A673 (cell line): ENCODE results near the gene RNF217. TPM values are rescaled to one million over a fixed set of nuclear protein-coding genes. Genes with fewer than 3 reads are reported as not detected.

Source experiments
- BruUV-seq: library from RNA; stranded (reverse); fragments of 400-500 nt; replicated peaks from 2 replicates; lab custom pipeline; 2021; lab: Mats Ljungman, UMichigan
- CTCF ChIA-PET: fragments of 300-600 bp; sonication (Branson Sonifier 250); formaldehyde crosslinking; loops from one replicate; lab custom pipeline; 2022; ENCODE audit warnings: antibody characterized with exemption; lab: Charles Lee
- POLR2A ChIA-PET: fragments of 300-600 bp; sonication (Branson Sonifier 250); formaldehyde crosslinking; loops from one replicate; lab custom pipeline; 2022; ENCODE audit warnings: antibody characterized with exemption; ENCODE audit not compliant: low non-redundant PET; lab: Charles Lee
- DNase-seq: peaks from one replicate; pipeline ENCODE4 v3.0.0-alpha.2; 2015; ENCODE audit warnings: low spot score
- H3K27ac ChIP-seq: fragments of 200-600 bp; sonication (generic); 2 replicates; pipeline ENCODE4 v1.5.1; 2016; ENCODE audit warnings: mixed run types, low read depth, mild to moderate bottlenecking, mixed read lengths, antibody characterized with exemption, low read length; ENCODE audit not compliant: poor library complexity, severe bottlenecking
- H3K27me3 ChIP-seq: fragments of 200-600 bp; sonication (generic); replicated peaks from 2 replicates; pipeline ENCODE4 v1.6.1; 2017; ENCODE audit warnings: mixed run types, low read depth, mild to moderate bottlenecking, mixed read lengths, antibody characterized with exemption, low read length; ENCODE audit not compliant: insufficient read depth, poor library complexity
- H3K36me3 ChIP-seq: fragments of 200-600 bp; sonication (generic); 2 replicates; pipeline ENCODE4 v1.6.1; 2016; ENCODE audit warnings: mixed run types, mild to moderate bottlenecking, mixed read lengths, antibody characterized with exemption, low read length; ENCODE audit not compliant: insufficient read depth, poor library complexity, severe bottlenecking
- H3K4me1 ChIP-seq: fragments of 200-600 bp; sonication (generic); 2 replicates; pipeline ENCODE4 v1.6.1; 2017; ENCODE audit warnings: mixed run types, mild to moderate bottlenecking, mixed read lengths, antibody characterized with exemption, low read length; ENCODE audit not compliant: insufficient read depth, poor library complexity, severe bottlenecking
- H3K4me3 ChIP-seq: fragments of 200-600 bp; sonication (generic); 2 replicates; pipeline ENCODE4 v1.5.1; 2016; ENCODE audit warnings: low read depth, mixed run types, mild to moderate bottlenecking, mixed read lengths, low read length; ENCODE audit not compliant: poor library complexity, severe bottlenecking
- H3K9me3 ChIP-seq: fragments of 200-600 bp; sonication (generic); 2 replicates; pipeline ENCODE4 v1.6.1; 2016; ENCODE audit warnings: mixed run types, low read depth, mild to moderate bottlenecking, mixed read lengths, antibody characterized with exemption, low read length; ENCODE audit not compliant: poor library complexity, severe bottlenecking
- CTCF ChIP-seq: fragments of 300-800, 200-600 bp; sonication (generic); conservative IDR thresholded peaks from 2 replicates; pipeline ENCODE4 v1.5.1; 2017; ENCODE audit warnings: low read depth, mild to moderate bottlenecking, antibody characterized with exemption, low read length, moderate library complexity, mixed read lengths
- EZH2 ChIP-seq: fragments of 200-600 bp; sonication (generic); IDR thresholded peaks from 2 replicates; pipeline ENCODE4 v1.6.1; 2017; ENCODE audit warnings: borderline replicate concordance, low read depth, mild to moderate bottlenecking, mixed read lengths, antibody characterized with exemption, low read length; ENCODE audit not compliant: poor library complexity, severe bottlenecking
- intact Hi-C: fragments of 100-400 bp; cut with micrococcal nuclease; formaldehyde crosslinking; loops from one replicate; pipeline ENCODE4 v1.10.0; 2022; ENCODE audit not compliant: unreplicated experiment
- total RNA-seq: library from RNA; stranded (reverse); gene quantifications from 2 replicates; pipeline ENCODE4 v1.2.3, GENCODE V29; 2021

RNF217 gene
- total RNA-seq, 1 experiment from 2014 or later, result 20.6 TPM

DNA sequence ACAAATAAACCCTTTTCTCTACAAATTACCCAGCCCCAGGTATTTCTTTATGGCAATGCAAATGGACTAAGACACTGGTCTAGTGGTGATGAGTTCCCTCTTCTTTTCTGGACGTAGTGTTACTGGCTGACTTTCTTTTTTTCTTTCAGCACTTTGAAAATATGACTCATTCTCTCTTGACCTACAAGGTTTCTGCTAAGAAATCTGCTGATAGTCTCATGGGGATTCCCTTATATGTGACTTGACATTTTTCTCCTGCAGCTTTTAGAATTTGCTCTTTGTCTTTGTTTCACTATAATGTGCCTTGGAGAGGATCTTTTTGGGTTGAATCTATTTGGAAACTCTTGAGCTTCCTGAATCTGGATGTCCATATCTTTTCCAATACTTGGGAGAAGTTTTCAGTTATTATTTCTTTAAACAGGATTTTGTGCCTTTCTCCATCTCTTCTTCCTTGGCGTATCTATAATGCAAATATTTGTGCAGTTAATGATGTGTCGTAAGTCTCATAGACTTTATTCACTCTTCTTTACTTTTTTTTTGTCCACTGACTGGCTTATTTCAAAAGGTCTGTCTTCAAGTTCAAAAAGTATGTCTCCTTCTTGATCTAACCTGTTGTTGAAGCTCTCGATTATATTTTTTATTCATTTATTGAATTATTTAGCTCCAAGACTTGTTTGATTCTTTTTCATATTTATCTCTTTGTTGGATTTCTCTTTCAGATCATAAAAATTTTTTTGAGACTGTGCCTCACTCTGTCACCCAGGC is 149.2 kb downstream of the RNF217 start:
- no peak for DNase-seq
- TF ChIP-seq CTCF (no peak), EZH2 (no peak)
- peaks cover 3% of the 10 kb centered on the region for H3K36me3 ChIP-seq
- ChIA-PET CTCF (interaction anchor here (0.7 kb wide), 1 partner anchor 926 kb away, joined by 3 read pairs; no protein-coding TSS in a partner anchor), POLR2A (no interaction called here)
- intact Hi-C loops, result no loop called here
- H3K4me1 ChIP-seq, result no peaks in the 10 kb centered on the region
- no peak overlapping the region for H3K4me3 ChIP-seq
- peaks cover 27% of the 10 kb centered on the region for H3K9me3 ChIP-seq
- no TSS peak for BruUV-seq
- no peaks in the 10 kb centered on the region for H3K27me3 ChIP-seq
- H3K27ac ChIP-seq, result no peak overlapping the region

GRCh38 chr6:125112934-125113333 is 150.7 kb downstream of the RNF217 start:
- H3K27me3 ChIP-seq, result no peaks in the 10 kb centered on the region
- ChIA-PET POLR2A (no interaction called here), CTCF (interaction anchor here (1.1 kb wide), 1 partner anchor 242 kb away, joined by 5 read pairs; no protein-coding TSS in a partner anchor)
- H3K4me1 ChIP-seq, result no peaks in the 10 kb centered on the region
- peaks cover 3% of the 10 kb centered on the region for H3K36me3 ChIP-seq
- intact Hi-C loops, result no loop called here
- H3K4me3 ChIP-seq, result no peak overlapping the region
- no peak overlapping the region for H3K27ac ChIP-seq
- H3K9me3 ChIP-seq, result peaks cover 27% of the 10 kb centered on the region
- DNase-seq, result no peak
- no TSS peak for BruUV-seq
- TF ChIP-seq EZH2 (no peak), CTCF (no peak)

DNA sequence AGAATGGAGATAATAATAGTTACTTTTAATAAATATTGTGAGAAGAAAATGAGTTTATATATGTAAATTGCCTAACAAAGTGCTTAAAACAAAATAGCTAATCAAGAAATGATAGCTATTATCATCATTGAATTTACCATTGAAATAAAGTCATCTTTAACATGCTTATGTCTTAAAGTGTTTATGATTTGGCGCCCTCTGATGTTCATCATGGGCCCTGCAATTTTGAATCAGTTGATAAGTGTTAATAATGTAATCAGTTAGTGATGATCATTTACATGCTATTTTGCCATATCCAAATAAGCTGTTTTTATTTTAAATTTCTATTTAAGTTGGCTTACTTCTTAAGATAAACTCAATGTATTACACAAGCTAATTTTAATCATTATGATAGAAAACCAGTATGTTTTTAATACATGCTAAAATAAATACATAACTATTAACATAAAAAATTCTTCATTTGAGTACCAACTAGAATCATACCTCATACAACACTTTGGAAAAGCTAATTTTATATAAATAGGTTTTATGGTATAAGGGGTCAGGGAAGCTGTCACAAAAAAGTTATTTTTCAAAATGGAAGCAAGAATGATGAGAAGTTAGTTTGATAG is 152.1 kb downstream of the RNF217 start:
- H3K27ac ChIP-seq, result no peak overlapping the region
- H3K9me3 ChIP-seq, result peaks cover 27% of the 10 kb centered on the region
- H3K4me1 ChIP-seq, result no peaks in the 10 kb centered on the region
- peak; percentile 78 for DNase-seq
- intact Hi-C loops, result loop anchor here (1.0 kb wide), 1 partner anchor 244 kb away; no protein-coding TSS in a partner anchor
- ChIA-PET POLR2A (interaction anchor here (0.6 kb wide), 1 partner anchor 167 kb away, joined by 3 read pairs; no protein-coding TSS in a partner anchor), CTCF (interaction anchor here (0.9 to 1.0 kb wide), 4 partner anchors 9 to 1312 kb away, joined by 3 to 5 read pairs (median 4); no protein-coding TSS in a partner anchor)
- TF ChIP-seq EZH2, result no peak
- peak; percentile 95 for TF ChIP-seq CTCF
- peaks cover 3% of the 10 kb centered on the region for H3K36me3 ChIP-seq
- H3K4me3 ChIP-seq, result no peak overlapping the region
- H3K27me3 ChIP-seq, result no peaks in the 10 kb centered on the region
- no TSS peak for BruUV-seq
